WI38 (cell line): Measurements from ENCODE around the gene FAM222A.

Experiments
- H3K4me3 ChIP-seq: 2 replicates; pipeline ENCODE4 v1.5.1; 2011; ENCODE audit warnings: low read depth, mild to moderate bottlenecking, control low read depth, low read length
- CTCF ChIP-seq: IDR thresholded peaks from 2 replicates; pipeline ENCODE4 v1.5.1; 2012; ENCODE audit warnings: low read depth, mild to moderate bottlenecking, control low read depth, low read length

FAM222A gene

GRCh38 chr12:109708939-109709338 is 4.7 kb upstream of the FAM222A start:
- no peak for TF ChIP-seq CTCF
- H3K4me3 ChIP-seq, result no peak overlapping the region

GRCh38 chr12:109709401-109709991 is 4.1 kb upstream of the FAM222A start:
- no peak overlapping the region for H3K4me3 ChIP-seq

GRCh38 chr12:109710205-109710746 is 3.3 kb upstream of the FAM222A start:
- no peak overlapping the region for H3K4me3 ChIP-seq
- no peak for TF ChIP-seq CTCF

More at GRCh38 chr12:109709401-109709991, 4.1 kb upstream of the FAM222A start:
- TF ChIP-seq CTCF, result no peak

- TF ChIP-seq CTCF, result no peak
- H3K4me3 ChIP-seq, result no peak overlapping the region
These were observed 2.7 kb upstream of the FAM222A start for GRCh38 chr12:109710747-109711595.

GRCh38 chr12:109711596-109712461 is 1.8 kb upstream of the FAM222A start:
- H3K4me3 ChIP-seq, result no peak overlapping the region
- TF ChIP-seq CTCF, result no peak

GRCh38 chr12:109714141-109714912 is 702 bp downstream of the FAM222A start:
- no peak for TF ChIP-seq CTCF
- H3K4me3 ChIP-seq, result peak overlapping the region; percentile 54
